ENCODE measurements around the gene MMEL1. TPM values are rescaled to one million over a fixed set of nuclear protein-coding genes. Genes with fewer than 3 reads are reported as not detected.
A peak's percentile ranks its signal among the peaks of the same experiment; 100 is the strongest.

Gene MMEL1
- polyA plus RNA-seq, 3 donors: 2.3 to 3.3 (median 2.5) TPM

GRCh38 chr1:2594001-2594640 is 38.7 kb downstream of the MMEL1 start:
- DNase-seq (ENCODE audit: low read depth in 3 of 3, low spot score in 2 of 3): no peak

- no peak for DNase-seq (ENCODE audit: low read depth in 3 of 3, low spot score in 2 of 3)
Measured at GRCh38 chr1:2593251-2593878, 39.5 kb downstream of the MMEL1 start.

DNA sequence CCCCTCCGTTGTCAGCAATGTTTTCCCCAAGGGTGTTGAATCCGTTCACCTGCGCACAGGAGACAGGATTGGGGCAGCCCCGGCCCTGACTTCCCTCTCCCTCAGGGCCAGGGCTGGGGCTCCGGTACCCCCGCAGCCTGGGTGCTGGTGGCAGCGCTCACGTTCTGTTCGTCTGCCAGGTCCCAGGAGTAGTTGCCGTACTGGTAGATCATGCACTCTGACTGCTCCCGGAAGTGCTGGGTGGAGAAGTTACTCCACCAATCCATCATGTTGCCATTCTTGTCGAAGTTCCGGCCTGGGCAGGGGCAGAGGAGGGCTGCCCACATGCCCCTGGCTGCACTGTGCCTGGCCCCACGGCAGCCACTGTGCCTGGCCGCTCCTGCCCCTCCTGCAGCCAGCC is 40.1 kb downstream of the MMEL1 start:
- no peak for DNase-seq (ENCODE audit: low read depth in 3 of 3, low spot score in 2 of 3)

DNA sequence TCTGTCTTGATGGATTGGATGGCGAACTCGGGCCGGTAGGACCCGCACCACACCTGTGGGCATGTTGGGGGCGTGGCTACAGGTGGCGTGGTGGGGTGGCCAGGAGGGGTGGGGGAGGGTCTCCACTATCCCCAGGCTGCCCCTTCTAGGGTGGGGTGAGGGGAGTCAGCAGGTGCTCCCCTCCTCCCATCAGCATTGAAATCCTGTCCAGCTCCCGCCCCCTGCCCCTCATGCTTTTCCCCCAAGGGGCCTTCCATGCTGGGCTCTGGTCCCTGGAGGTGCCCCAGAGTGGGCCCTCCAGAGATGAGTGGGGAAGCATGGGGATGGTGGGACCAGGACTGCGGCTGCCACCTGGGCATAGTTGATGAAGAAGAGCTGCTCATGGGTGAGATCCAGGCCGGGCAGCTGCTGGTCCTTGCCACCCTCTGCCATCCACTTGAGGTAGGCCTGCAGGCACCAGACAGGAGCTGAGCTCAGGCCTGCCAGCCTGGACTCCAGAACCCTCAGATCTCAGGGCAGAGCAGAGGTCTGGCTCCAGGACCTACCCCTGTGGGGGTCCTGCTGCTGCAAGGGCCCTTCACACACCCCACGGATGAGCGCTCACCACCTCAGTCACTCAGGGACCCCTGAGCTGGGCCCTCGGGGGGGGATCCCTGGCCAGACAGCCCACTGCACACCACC is 41.1 kb downstream of the MMEL1 start:
- DNase-seq (ENCODE audit: low read depth in 3 of 3, low spot score in 2 of 3): no peak

DNA sequence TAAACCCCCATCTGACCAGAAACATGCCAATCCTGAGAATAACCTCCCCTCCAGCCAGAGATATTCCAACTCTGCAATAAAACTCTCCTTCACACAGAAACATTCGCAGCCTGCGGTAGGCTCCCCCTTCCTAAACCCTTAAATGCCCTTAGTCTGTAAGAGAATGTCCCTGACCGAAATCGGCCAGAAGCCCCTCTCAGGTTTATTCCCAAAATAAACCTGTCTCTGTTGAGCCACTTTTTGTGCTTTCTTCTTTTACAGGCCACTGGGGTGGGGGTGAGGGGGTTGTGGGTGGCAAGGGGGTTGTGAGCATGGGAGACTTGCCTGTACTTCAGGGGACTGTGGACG is 41.6 kb downstream of the MMEL1 start:
- DNase-seq (ENCODE audit: low read depth in 3 of 3, low spot score in 2 of 3): no peak

DNA sequence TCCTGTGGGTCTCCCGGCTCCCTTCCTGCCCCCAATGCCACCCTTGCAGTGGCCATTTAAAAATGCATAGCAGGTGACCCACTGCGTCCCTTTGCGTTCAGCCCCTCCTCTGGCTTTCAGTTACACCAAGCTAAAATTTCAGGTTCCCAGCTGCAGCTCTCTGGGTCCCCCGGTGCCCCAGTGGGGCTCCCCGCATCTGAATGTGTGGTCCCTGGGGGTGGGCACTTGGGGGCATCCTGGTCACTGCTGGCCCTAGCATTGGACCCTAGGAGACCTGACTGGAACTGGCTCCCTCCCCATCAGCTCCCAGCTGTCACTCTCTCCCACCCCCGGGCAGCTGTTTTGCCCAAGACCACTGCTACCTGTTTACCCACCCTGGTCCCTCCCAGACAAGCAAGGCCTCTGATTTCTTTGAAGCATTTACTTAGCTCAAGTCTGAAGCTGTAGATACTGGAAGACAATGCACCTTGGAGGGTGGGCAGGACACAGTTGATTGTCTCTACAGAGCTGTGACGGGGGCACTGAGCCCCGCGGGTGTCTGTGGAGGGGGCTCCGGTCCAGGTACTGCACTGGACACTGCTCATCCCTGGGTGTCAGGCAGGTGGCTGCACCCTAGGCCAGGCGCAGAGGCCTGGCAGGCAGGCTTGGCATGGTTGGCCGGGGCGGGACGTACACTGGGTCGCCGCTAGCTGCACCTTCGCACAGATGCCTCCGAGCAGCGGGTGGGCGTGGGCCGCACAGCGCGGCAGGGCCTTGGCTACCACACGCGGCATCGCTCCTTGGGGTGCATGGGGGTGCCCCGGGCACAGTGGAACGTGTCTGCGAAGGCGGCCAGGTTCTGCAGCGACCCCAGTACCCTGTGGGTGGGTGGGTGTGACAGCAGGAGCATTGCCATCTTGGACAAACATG is 42.3 kb downstream of the MMEL1 start:
- DNase-seq (ENCODE audit: low read depth in 3 of 3, low spot score in 2 of 3): no peak

GRCh38 chr1:2589431-2590232 is 43.2 kb downstream of the MMEL1 start:
- DNase-seq (ENCODE audit: low read depth in 3 of 3, low spot score in 2 of 3): no peak

DNA sequence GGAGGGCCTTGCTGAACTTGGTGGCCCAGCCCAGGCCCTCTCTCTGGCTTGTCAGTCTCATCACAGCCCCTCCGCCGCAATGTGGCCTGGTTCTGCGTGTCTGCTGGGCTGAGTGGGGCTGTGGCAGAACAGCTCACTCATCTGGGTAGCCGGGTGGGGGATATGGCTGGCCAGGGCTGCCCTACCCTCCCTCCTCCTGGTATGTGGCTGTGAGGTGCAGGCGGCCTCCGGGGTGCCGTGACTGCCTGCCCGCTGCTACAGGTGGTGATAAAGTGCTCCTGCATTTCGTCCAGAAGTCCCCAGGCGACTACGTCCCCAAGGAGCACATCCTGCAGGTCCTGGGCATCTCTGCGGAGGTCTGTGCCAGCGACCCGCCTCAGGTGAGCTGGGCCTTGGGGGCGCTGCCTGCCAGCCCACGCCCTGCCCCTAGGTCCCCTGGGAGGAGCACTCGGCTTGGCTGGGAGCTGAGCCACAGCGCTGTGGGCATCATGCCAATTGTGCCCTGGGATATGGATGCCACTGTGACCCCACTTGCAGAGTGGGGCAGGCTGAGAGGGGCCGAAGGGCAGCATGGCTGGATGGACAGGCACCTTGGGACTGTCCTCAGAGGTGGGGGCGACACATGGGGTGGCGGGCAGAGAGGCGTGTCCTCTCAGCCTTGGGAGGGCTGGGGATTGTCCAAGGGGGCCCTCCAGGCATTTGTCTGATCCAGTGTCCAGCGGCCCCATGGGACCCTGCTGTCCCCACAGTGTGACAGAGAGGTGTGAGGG is 44.0 kb downstream of the MMEL1 start:
- no peak for DNase-seq (ENCODE audit: low read depth in 3 of 3, low spot score in 2 of 3)

- DNase-seq (ENCODE audit: low read depth in 3 of 3, low spot score in 2 of 3): no peak
Measured at GRCh38 chr1:2587860-2588571, 44.8 kb downstream of the MMEL1 start.

- DNase-seq (ENCODE audit: low read depth in 3 of 3, low spot score in 2 of 3): no peak
Measured at GRCh38 chr1:2587071-2587859, 45.6 kb downstream of the MMEL1 start.

DNA sequence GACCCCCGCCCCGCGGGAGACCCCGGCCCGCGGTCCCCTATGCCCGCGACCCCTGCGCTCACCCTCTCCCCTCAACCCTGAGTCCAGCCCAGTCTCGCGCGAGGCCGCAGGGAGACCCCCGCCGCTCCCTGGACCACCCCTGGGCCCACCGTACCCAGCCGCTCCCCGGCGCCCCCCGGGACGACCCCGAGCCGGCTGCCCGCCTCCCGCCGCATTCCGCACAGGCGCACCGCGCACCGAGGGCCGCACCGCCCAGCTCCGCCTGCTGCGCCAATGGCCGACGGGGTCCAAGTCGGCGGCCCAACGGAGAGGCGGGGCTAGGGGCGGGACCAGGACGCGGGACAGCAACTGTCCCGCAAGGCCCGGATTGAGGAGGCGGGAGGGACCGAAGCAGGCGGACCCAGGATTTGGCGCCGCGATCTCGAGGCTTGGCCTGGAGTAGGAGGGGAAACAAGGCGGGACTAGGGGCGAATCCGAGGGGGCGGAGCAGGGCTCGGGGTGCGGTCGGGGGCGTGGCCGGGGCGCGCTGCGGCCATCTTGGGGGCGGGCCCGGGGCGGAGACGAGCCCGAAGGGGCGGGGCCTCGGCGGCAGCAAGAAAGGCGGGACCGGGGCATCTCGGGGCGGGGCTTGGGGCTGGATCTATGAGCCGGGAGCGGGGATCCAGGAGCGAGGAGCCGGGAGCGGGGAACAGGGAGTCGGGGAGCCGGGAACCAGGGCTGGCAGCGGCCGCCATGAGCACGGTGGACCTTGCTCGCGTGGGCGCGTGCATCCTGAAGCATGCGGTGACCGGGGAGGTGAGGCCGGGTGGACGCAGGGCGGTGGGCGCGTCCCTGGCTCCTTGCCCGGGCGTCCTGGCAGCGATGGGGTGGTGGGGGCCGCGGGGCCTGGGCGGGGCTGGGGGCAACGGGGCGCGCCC is 46.4 kb downstream of the MMEL1 start, which contains the start of gene PRXL2B:
TSS of gene PRXL2B (plus strand) at position 624 of the 917 bp plus-strand sequence. CDS start at position 733, 109 bp downstream.
- peak; percentile 87 to 96 (median 95) for DNase-seq (ENCODE audit: low read depth in 3 of 3, low spot score in 2 of 3)

GRCh38 chr1:2585318-2586092 is 47.3 kb downstream of the MMEL1 start:
- DNase-seq (ENCODE audit: low read depth in 3 of 3, low spot score in 2 of 3): no peak

- no peak for DNase-seq (ENCODE audit: low read depth in 3 of 3, low spot score in 2 of 3)
Measured at GRCh38 chr1:2584686-2585317, 48.0 kb downstream of the MMEL1 start.

- DNase-seq (ENCODE audit: low read depth in 3 of 3, low spot score in 2 of 3): no peak
Measured at GRCh38 chr1:2583871-2584351, 48.9 kb downstream of the MMEL1 start.

DNA sequence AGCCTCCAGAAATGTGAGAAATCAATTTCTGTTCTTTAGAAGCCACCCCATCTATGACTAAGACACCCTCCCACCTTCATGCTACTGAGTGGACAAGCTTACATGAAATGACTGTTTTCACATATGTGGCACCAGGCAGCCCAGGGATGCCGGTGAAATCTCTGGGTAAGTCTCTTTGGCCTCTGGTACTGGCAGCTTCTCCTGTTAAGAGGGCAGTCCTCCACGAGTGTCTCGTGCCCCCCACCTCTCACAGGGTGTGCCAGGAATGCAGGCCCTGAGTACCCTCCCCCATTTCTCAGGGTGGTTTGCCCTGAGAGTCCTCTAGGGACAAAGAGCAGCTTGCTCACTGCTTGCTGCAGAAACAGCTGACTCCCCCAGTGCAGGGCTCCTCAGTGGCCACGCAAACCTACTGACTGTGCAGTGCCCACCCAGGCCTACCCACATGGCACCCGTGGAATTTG is 49.5 kb downstream of the MMEL1 start:
- no peak for DNase-seq (ENCODE audit: low read depth in 3 of 3, low spot score in 2 of 3)

Data from right renal cortex interstitium (tissue), 3 donors.